ENCODE measurements around the gene ADISSP.
A peak's percentile ranks its signal among the peaks of the same experiment; 100 is the strongest.

Gene ADISSP

GRCh38 chr20:3716195-3716834 is 51.2 kb downstream of the ADISSP start:
- peak; percentile 13 to 17 for DNase-seq (ENCODE audit: low read depth in 2 of 2)

GRCh38 chr20:3714092-3714491 is 53.5 kb downstream of the ADISSP start:
- DNase-seq (ENCODE audit: low read depth in 2 of 2): no peak

GRCh38 chr20:3712279-3712873 is 55.2 kb downstream of the ADISSP start, which contains the start of gene SIGLEC1:
SIGLEC1 (minus strand) TSS chr20:3712600; CDS start chr20:3707128, 5,472 bp downstream.
- no peak for DNase-seq (ENCODE audit: low read depth in 2 of 2)

- DNase-seq (ENCODE audit: low read depth in 2 of 2): no peak
Observed at GRCh38 chr20:3711484-3711941, 56.0 kb downstream of the ADISSP start.

- DNase-seq (ENCODE audit: low read depth in 2 of 2): peak; percentile 8 to 9
Observed at GRCh38 chr20:3710703-3711483, 56.7 kb downstream of the ADISSP start.

- no peak for DNase-seq (ENCODE audit: low read depth in 2 of 2)
Observed at GRCh38 chr20:3710011-3710466, 57.5 kb downstream of the ADISSP start.

- no peak for DNase-seq (ENCODE audit: low read depth in 2 of 2)
Observed at GRCh38 chr20:3707508-3707899, 60.0 kb downstream of the ADISSP start.

- no peak for DNase-seq (ENCODE audit: low read depth in 2 of 2)
Observed at GRCh38 chr20:3706774-3707507, 60.6 kb downstream of the ADISSP start.

- no peak for DNase-seq (ENCODE audit: low read depth in 2 of 2)
Observed at GRCh38 chr20:3705970-3706739, 61.4 kb downstream of the ADISSP start.

- no peak for DNase-seq (ENCODE audit: low read depth in 2 of 2)
Observed at GRCh38 chr20:3705491-3705969, 62.0 kb downstream of the ADISSP start.

GRCh38 chr20:3704087-3704486 is 63.5 kb downstream of the ADISSP start:
- no peak for DNase-seq (ENCODE audit: low read depth in 2 of 2)
